Immature natural killer cell (primary cell): ENCODE results near the gene EEF1A2. TPM values are rescaled to one million over a fixed set of nuclear protein-coding genes. Genes with fewer than 3 reads are reported as not detected.

Experiments used
- DNase-seq, 3 donors: peaks; one replicate each; pipeline ENCODE4 v3.0.0; 2022; ENCODE audit warnings: mixed read lengths in 1 of 3
- H3K27ac Mint-ChIP-seq, 6 donors: one replicate each; pipeline ENCODE4 v1.8.0; 2020; ENCODE audit warnings: mixed read lengths in 6 of 6, mild to moderate bottlenecking in 5 of 6, inconsistent platforms in 4 of 6, moderate library complexity in 3 of 6
- H3K27me3 Mint-ChIP-seq, 3 donors: one replicate each; pipeline ENCODE4 v1.8.0; 2020 to 2021; ENCODE audit warnings: low read depth in 3 of 3, mild to moderate bottlenecking in 3 of 3, mixed read lengths in 3 of 3, moderate library complexity in 3 of 3, inconsistent platforms in 1 of 3
- H3K36me3 Mint-ChIP-seq, 3 donors: one replicate each; pipeline ENCODE4 v1.8.0; 2020; ENCODE audit warnings: mixed read lengths in 3 of 3, inconsistent platforms in 2 of 3, mild to moderate bottlenecking in 2 of 3
- H3K4me1 Mint-ChIP-seq, 2 donors: one replicate each; pipeline ENCODE4 v1.8.0; 2020; ENCODE audit warnings: inconsistent platforms in 2 of 2, mild to moderate bottlenecking in 2 of 2, mixed read lengths in 2 of 2, moderate library complexity in 1 of 2
- H3K4me3 Mint-ChIP-seq, 5 donors: one replicate each; pipeline ENCODE4 v1.8.0; 2020; ENCODE audit warnings: mild to moderate bottlenecking in 5 of 5, mixed read lengths in 5 of 5, inconsistent platforms in 3 of 5, moderate library complexity in 3 of 5
- H3K9me3 Mint-ChIP-seq, 6 donors: one replicate each; pipeline ENCODE4 v1.8.0; 2020; ENCODE audit warnings: mild to moderate bottlenecking in 6 of 6, mixed read lengths in 6 of 6, inconsistent platforms in 4 of 6, moderate library complexity in 3 of 6
- polyA plus RNA-seq, 3 donors: library from polyadenylated mRNA; unstranded; fragments of 300-500 nt; fragmentation: Illumina TruSeq; gene quantifications; one replicate each; pipeline ENCODE4 v1.2.3, GENCODE V29; 2021

Gene EEF1A2
- polyA plus RNA-seq, 3 donors from 2014 or later = not detected

GRCh38 chr20:63541371-63541770 lies 42.5 kb upstream of the EEF1A2 start:
- DNase-seq = no peak
- Mint-ChIP-seq H3K27ac (no peak overlapping the region), H3K4me3 (no peak overlapping the region), H3K36me3 (peaks cover 0 to 5% (median 0%) of the 10 kb centered on the region in 3 donors), H3K27me3 (peaks cover 1 to 7% (median 3%) of the 10 kb centered on the region in 3 donors), H3K4me1 (peaks cover 0 to 4% of the 10 kb centered on the region in 2 donors), H3K9me3 (no peaks in the 10 kb centered on the region)

DNA sequence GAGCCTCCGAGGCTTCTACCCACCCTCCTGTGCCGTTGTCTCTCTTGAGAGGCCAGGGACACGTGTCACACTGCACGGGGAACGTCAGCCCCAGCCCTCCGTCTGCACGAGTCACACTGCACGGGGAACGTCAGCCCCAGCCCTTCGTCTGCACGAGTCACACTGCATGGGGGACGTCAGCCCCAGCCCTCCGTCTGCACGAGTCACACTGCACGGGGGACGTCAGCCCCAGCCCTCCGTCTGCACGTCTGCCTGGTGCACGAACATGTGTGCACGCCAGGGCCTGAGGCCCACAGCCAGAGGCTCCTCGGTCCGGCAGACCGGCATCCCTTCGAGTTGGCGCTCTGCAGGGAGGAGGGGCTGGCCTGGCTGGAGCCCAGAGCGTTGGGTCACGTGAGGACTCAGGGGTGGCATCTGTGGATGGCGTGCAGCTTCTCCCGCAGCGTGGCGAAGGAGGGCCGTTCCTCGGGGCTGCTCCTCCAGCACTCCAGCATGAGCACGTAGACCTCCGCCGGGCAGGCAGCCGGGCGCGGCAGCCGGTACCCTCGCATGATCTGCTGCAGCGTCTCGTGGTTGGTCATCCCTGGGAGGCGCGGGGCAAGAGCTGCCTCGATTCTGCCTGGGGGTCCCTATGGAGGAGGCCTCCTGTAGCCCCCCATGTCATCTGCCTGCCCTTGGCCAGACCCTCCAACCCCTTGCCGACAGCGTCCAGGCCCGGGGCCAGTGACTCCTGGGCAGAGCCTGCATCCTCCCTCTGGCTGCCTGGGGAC lies 41.7 kb upstream of the EEF1A2 start:
- Mint-ChIP-seq H3K36me3 (peaks cover 0 to 5% (median 0%) of the 10 kb centered on the region in 3 donors), H3K9me3 (no peaks in the 10 kb centered on the region), H3K4me3 (no peak overlapping the region), H3K27me3 (peaks cover 0 to 6% (median 3%) of the 10 kb centered on the region in 3 donors), H3K27ac (no peak overlapping the region), H3K4me1 (peaks cover 0 to 4% of the 10 kb centered on the region in 2 donors)
- DNase-seq = no peak

DNA sequence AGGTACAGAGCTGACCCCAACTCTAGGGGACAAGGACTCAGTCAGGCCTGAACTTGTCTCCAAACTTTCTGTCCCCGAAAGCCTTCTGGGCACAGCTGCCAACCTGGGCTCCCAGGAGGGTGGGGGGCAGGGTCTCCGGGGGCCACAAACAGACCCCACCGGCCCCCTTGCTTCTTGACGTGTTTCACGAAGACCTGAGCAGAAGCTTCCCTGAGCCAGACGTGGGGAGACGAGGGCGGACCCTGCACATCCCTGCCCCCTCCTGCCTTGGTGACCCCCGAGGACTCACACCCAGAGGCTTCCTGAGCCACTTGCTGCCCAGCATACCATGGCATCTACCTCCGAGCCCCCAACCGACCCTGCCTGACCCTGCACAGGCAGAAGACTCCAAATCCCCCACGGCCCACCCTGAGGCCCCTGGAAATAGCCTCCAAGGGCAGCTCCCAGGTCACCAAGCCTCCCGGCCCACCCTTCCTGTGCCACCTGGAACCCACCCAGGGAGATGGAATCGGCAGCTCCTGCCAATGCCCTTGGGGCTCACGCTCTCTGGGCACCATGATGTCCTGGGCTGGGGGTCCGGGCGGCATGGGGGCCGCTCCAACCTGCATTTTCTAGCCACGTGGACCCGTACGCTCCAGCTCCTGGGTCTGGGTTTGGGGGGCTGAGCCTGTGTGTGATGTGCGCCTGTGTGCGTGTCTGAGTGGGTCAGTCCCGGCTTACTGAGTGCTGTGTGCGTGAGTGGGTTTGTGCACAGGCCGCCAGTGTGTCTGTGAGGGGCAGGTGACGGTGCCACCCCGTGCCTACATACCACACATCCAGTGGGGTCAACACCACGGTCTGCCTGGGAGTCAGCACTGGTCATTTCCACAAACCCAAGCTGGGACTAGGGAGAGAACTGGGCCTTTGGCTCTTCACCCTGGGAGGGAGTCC lies 40.8 kb upstream of the EEF1A2 start:
- Mint-ChIP-seq H3K27me3 (peaks cover 0 to 4% (median 3%) of the 10 kb centered on the region in 3 donors), H3K27ac (no peak overlapping the region), H3K4me1 (peaks cover 0 to 4% of the 10 kb centered on the region in 2 donors), H3K9me3 (no peaks in the 10 kb centered on the region), H3K4me3 (no peak overlapping the region), H3K36me3 (peaks cover 0 to 5% (median 0%) of the 10 kb centered on the region in 3 donors)
- DNase-seq = no peak

DNA sequence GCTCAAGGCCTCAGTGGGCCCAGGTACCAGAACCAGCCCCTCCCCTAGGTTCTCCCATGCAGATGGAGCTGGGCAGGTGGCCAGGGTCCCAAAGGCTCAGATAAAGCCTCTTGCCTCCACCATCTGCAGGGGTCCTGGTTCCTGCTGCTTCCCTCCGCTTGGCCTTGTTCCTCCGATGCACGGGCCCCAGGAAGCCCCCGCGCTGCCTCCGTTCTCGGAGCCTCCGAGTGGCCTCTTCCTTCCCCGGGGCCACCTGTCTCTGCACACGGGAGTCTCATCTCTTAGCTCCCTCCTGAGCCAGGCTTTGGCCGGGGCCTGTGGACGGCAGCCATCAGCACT lies 40.2 kb upstream of the EEF1A2 start:
- Mint-ChIP-seq H3K27me3 (peaks cover 0 to 4% (median 3%) of the 10 kb centered on the region in 3 donors), H3K4me3 (no peak overlapping the region), H3K9me3 (no peaks in the 10 kb centered on the region), H3K27ac (no peak overlapping the region), H3K4me1 (peaks cover 0 to 4% of the 10 kb centered on the region in 2 donors), H3K36me3 (peaks cover 0 to 5% (median 0%) of the 10 kb centered on the region in 3 donors)
- no peak for DNase-seq

GRCh38 chr20:63538204-63539091 lies 39.6 kb upstream of the EEF1A2 start:
- Mint-ChIP-seq H3K27me3 (peaks cover 0 to 4% (median 3%) of the 10 kb centered on the region in 3 donors), H3K27ac (peak overlapping the region in 3 of 6 donors; percentile 53 to 84 (median 84)), H3K9me3 (no peaks in the 10 kb centered on the region), H3K4me1 (peaks cover 0 to 4% of the 10 kb centered on the region in 2 donors), H3K36me3 (peaks cover 0 to under 1% (median 0%) of the 10 kb centered on the region in 3 donors), H3K4me3 (peak overlapping the region in 4 of 5 donors; percentile 69 to 79 (median 77))
- no peak for DNase-seq

- Mint-ChIP-seq H3K4me3 (peak overlapping the region; percentile 69 to 81 (median 77)), H3K4me1 (peaks cover 0 to 4% of the 10 kb centered on the region in 2 donors), H3K27ac (peak overlapping the region; percentile 21 to 84 (median 67)), H3K9me3 (no peaks in the 10 kb centered on the region), H3K27me3 (peaks cover 0 to 4% (median 3%) of the 10 kb centered on the region in 3 donors), H3K36me3 (no peaks in the 10 kb centered on the region)
- DNase-seq = peak; percentile 91 to 94 (median 92)
Observed at GRCh38 chr20:63537525-63538203, 38.8 kb upstream of the EEF1A2 start.

- no peaks in the 10 kb centered on the region for H3K9me3 Mint-ChIP-seq
- no peaks in the 10 kb centered on the region for H3K36me3 Mint-ChIP-seq
Observed at GRCh38 chr20:63536997-63537524, 38.2 kb upstream of the EEF1A2 start, which contains the start of gene PTK6. Gene PTK6, minus strand, starts transcription at chr20:63537376. Its CDS starts 62 bp downstream, at chr20:63537314.

GRCh38 chr20:63536241-63536977 lies 37.5 kb upstream of the EEF1A2 start:
- Mint-ChIP-seq H3K27me3 (peaks cover 2 to 7% (median 3%) of the 10 kb centered on the region in 3 donors), H3K9me3 (no peaks in the 10 kb centered on the region), H3K27ac (no peak overlapping the region), H3K36me3 (no peaks in the 10 kb centered on the region), H3K4me3 (no peak overlapping the region), H3K4me1 (peaks cover 0 to 4% of the 10 kb centered on the region in 2 donors)
- no peak for DNase-seq

More at GRCh38 chr20:63536997-63537524, 38.2 kb upstream of the EEF1A2 start, which contains the start of gene PTK6:
- Mint-ChIP-seq H3K27me3 (peaks cover 0 to 4% (median 3%) of the 10 kb centered on the region in 3 donors), H3K27ac (peak within 1 kb of the TSS; percentile 21 to 84 (median 67)), H3K4me3 (peak within 1 kb of the TSS; percentile 69 to 81 (median 77)), H3K4me1 (peaks cover 0 to 4% of the 10 kb centered on the region in 2 donors)
- DNase-seq = no peak

GRCh38 chr20:63534831-63535651 lies 36.2 kb upstream of the EEF1A2 start:
- H3K27ac Mint-ChIP-seq = no peak overlapping the region
- no peak for DNase-seq
- peaks cover 0 to 4% of the 10 kb centered on the region in 2 donors for H3K4me1 Mint-ChIP-seq
- H3K27me3 Mint-ChIP-seq = peaks cover 2 to 7% (median 3%) of the 10 kb centered on the region in 3 donors
- no peaks in the 10 kb centered on the region for H3K9me3 Mint-ChIP-seq
- H3K36me3 Mint-ChIP-seq = no peaks in the 10 kb centered on the region
- H3K4me3 Mint-ChIP-seq = no peak overlapping the region

- no peak for DNase-seq
- Mint-ChIP-seq H3K4me1 (peaks cover 0 to 4% of the 10 kb centered on the region in 2 donors), H3K36me3 (no peaks in the 10 kb centered on the region), H3K27me3 (peaks cover 0 to 7% (median 2%) of the 10 kb centered on the region in 3 donors), H3K4me3 (no peak overlapping the region), H3K9me3 (no peaks in the 10 kb centered on the region), H3K27ac (no peak overlapping the region)
Observed at GRCh38 chr20:63534427-63534830, 35.5 kb upstream of the EEF1A2 start.

GRCh38 chr20:63533871-63534393 lies 35.0 kb upstream of the EEF1A2 start:
- Mint-ChIP-seq H3K27me3 (peaks cover under 1 to 8% (median 2%) of the 10 kb centered on the region in 3 donors), H3K4me1 (peaks cover 0 to 4% of the 10 kb centered on the region in 2 donors), H3K9me3 (no peaks in the 10 kb centered on the region), H3K27ac (no peak overlapping the region), H3K4me3 (no peak overlapping the region), H3K36me3 (no peaks in the 10 kb centered on the region)
- no peak for DNase-seq
